ACC112 (cell line): ENCODE results near the gene MYH13.

ENCODE experiments used
- H2AFZ ChIP-seq: fragments of 200-600 bp; sonication (generic); one replicate; pipeline ENCODE4 v1.6.0; 2017; ENCODE audit warnings: antibody characterized with exemption, low read length; ENCODE audit not compliant: unreplicated experiment
- H3K27ac ChIP-seq: fragments of 200-600 bp; sonication (generic); 2 replicates; pipeline ENCODE4 v1.5.1; 2014; ENCODE audit warnings: low read depth, mild to moderate bottlenecking, antibody characterized with exemption, low read length, moderate library complexity
- H3K27me3 ChIP-seq: fragments of 200-600 bp; sonication (generic); 2 replicates; pipeline ENCODE4 v1.6.1; 2014; ENCODE audit warnings: mild to moderate bottlenecking, antibody characterized with exemption, low read length, moderate library complexity, mixed read lengths; ENCODE audit not compliant: insufficient read depth
- H3K36me3 ChIP-seq: fragments of 200-600 bp; sonication (generic); 2 replicates; pipeline ENCODE4 v1.6.1; 2016; ENCODE audit warnings: mild to moderate bottlenecking, antibody characterized with exemption, low read length, moderate library complexity, mixed read lengths; ENCODE audit not compliant: insufficient read depth
- H3K4me1 ChIP-seq: fragments of 200-600 bp; sonication (generic); one replicate; pipeline ENCODE4 v1.6.1; 2016; ENCODE audit warnings: low read length, mixed read lengths; ENCODE audit not compliant: insufficient read depth, unreplicated experiment, control insufficient read depth
- H3K4me3 ChIP-seq: fragments of 200-600 bp; sonication (generic); 2 replicates; pipeline ENCODE4 v1.5.1; 2014; ENCODE audit warnings: mild to moderate bottlenecking, low read depth, low read length
- H3K79me2 ChIP-seq: fragments of 200-600 bp; sonication (generic); one replicate; pipeline ENCODE4 v1.6.0; 2016; ENCODE audit warnings: low read length; ENCODE audit not compliant: control insufficient read depth, unreplicated experiment, insufficient read depth

MYH13 gene

GRCh38 chr17:10278218-10278617, 94.6 kb downstream of the MYH13 start:
- Histone ChIP-seq H3K79me2 (no peaks in the 10 kb centered on the region), H3K4me3 (peak overlapping the region; percentile 38; the same call in 1 of the 2 replicates), H3K27me3 (no peaks in the 10 kb centered on the region), H3K27ac (no peak overlapping the region), H2AFZ (no peak overlapping the region), H3K4me1 (no peaks in the 10 kb centered on the region), H3K36me3 (no peaks in the 10 kb centered on the region)

- H2AFZ ChIP-seq: no peak overlapping the region
- no peaks in the 10 kb centered on the region for H3K79me2 ChIP-seq
- no peaks in the 10 kb centered on the region for H3K4me1 ChIP-seq
- no peaks in the 10 kb centered on the region for H3K36me3 ChIP-seq
- no peaks in the 10 kb centered on the region for H3K27me3 ChIP-seq
- H3K27ac ChIP-seq: no peak overlapping the region
- H3K4me3 ChIP-seq: no peak overlapping the region
Measured at GRCh38 chr17:10276436-10276835, 96.4 kb downstream of the MYH13 start.

GRCh38 chr17:10275418-10275817, 97.4 kb downstream of the MYH13 start:
- Histone ChIP-seq H2AFZ (no peak overlapping the region), H3K4me1 (no peaks in the 10 kb centered on the region), H3K4me3 (no peak overlapping the region), H3K36me3 (no peaks in the 10 kb centered on the region), H3K27ac (no peak overlapping the region), H3K79me2 (no peaks in the 10 kb centered on the region), H3K27me3 (no peaks in the 10 kb centered on the region)

GRCh38 chr17:10271106-10271562, 101.7 kb downstream of the MYH13 start:
- Histone ChIP-seq H3K27ac (no peak overlapping the region), H3K36me3 (no peaks in the 10 kb centered on the region), H3K4me3 (no peak overlapping the region), H2AFZ (no peak overlapping the region), H3K79me2 (no peaks in the 10 kb centered on the region), H3K4me1 (no peaks in the 10 kb centered on the region), H3K27me3 (no peaks in the 10 kb centered on the region)

GRCh38 chr17:10270258-10270657, 102.5 kb downstream of the MYH13 start:
- H3K27me3 ChIP-seq: no peaks in the 10 kb centered on the region
- no peaks in the 10 kb centered on the region for H3K36me3 ChIP-seq
- H3K79me2 ChIP-seq: no peaks in the 10 kb centered on the region
- no peak overlapping the region for H2AFZ ChIP-seq
- no peak overlapping the region for H3K27ac ChIP-seq
- H3K4me1 ChIP-seq: no peaks in the 10 kb centered on the region
- no peak overlapping the region for H3K4me3 ChIP-seq

- Histone ChIP-seq H3K27me3 (no peaks in the 10 kb centered on the region), H3K4me3 (no peak overlapping the region), H2AFZ (no peak overlapping the region), H3K27ac (no peak overlapping the region), H3K4me1 (no peaks in the 10 kb centered on the region), H3K36me3 (no peaks in the 10 kb centered on the region), H3K79me2 (no peaks in the 10 kb centered on the region)
Measured at GRCh38 chr17:10268005-10268404, 104.8 kb downstream of the MYH13 start.

- Histone ChIP-seq H3K36me3 (no peaks in the 10 kb centered on the region), H3K79me2 (no peaks in the 10 kb centered on the region), H2AFZ (no peak overlapping the region), H3K4me1 (no peaks in the 10 kb centered on the region), H3K27ac (no peak overlapping the region), H3K4me3 (no peak overlapping the region), H3K27me3 (no peaks in the 10 kb centered on the region)
Measured at GRCh38 chr17:10266296-10266876, 106.4 kb downstream of the MYH13 start.

GRCh38 chr17:10265100-10265810, 107.6 kb downstream of the MYH13 start:
- no peaks in the 10 kb centered on the region for H3K36me3 ChIP-seq
- H3K79me2 ChIP-seq: no peaks in the 10 kb centered on the region
- H2AFZ ChIP-seq: no peak overlapping the region
- no peak overlapping the region for H3K27ac ChIP-seq
- H3K27me3 ChIP-seq: no peaks in the 10 kb centered on the region
- no peaks in the 10 kb centered on the region for H3K4me1 ChIP-seq
- H3K4me3 ChIP-seq: no peak overlapping the region

GRCh38 chr17:10264051-10264450, 108.8 kb downstream of the MYH13 start:
- Histone ChIP-seq H3K4me1 (no peaks in the 10 kb centered on the region), H3K79me2 (no peaks in the 10 kb centered on the region), H2AFZ (no peak overlapping the region), H3K36me3 (no peaks in the 10 kb centered on the region), H3K27me3 (no peaks in the 10 kb centered on the region), H3K27ac (no peak overlapping the region), H3K4me3 (no peak overlapping the region)

GRCh38 chr17:10262451-10262850, 110.4 kb downstream of the MYH13 start:
- no peaks in the 10 kb centered on the region for H3K36me3 ChIP-seq
- H3K27me3 ChIP-seq: no peaks in the 10 kb centered on the region
- H3K27ac ChIP-seq: no peak overlapping the region
- no peak overlapping the region for H2AFZ ChIP-seq
- no peaks in the 10 kb centered on the region for H3K79me2 ChIP-seq
- no peaks in the 10 kb centered on the region for H3K4me1 ChIP-seq
- no peak overlapping the region for H3K4me3 ChIP-seq

GRCh38 chr17:10261098-10261497, 111.7 kb downstream of the MYH13 start:
- no peaks in the 10 kb centered on the region for H3K4me1 ChIP-seq
- H3K79me2 ChIP-seq: no peaks in the 10 kb centered on the region
- H3K36me3 ChIP-seq: no peaks in the 10 kb centered on the region
- H3K4me3 ChIP-seq: no peak overlapping the region
- no peak overlapping the region for H2AFZ ChIP-seq
- no peaks in the 10 kb centered on the region for H3K27me3 ChIP-seq
- no peak overlapping the region for H3K27ac ChIP-seq
